GM21423 (cell line): ENCODE measurements around the gene MESD.

Experiments used
- ATAC-seq: cut with Tn5 transposase; IDR thresholded peaks from one replicate; pipeline ENCODE4 v1.9.1; 2021; ENCODE audit warnings: mild to moderate bottlenecking, moderate library complexity; ENCODE audit not compliant: unreplicated experiment

The MESD gene

DNA sequence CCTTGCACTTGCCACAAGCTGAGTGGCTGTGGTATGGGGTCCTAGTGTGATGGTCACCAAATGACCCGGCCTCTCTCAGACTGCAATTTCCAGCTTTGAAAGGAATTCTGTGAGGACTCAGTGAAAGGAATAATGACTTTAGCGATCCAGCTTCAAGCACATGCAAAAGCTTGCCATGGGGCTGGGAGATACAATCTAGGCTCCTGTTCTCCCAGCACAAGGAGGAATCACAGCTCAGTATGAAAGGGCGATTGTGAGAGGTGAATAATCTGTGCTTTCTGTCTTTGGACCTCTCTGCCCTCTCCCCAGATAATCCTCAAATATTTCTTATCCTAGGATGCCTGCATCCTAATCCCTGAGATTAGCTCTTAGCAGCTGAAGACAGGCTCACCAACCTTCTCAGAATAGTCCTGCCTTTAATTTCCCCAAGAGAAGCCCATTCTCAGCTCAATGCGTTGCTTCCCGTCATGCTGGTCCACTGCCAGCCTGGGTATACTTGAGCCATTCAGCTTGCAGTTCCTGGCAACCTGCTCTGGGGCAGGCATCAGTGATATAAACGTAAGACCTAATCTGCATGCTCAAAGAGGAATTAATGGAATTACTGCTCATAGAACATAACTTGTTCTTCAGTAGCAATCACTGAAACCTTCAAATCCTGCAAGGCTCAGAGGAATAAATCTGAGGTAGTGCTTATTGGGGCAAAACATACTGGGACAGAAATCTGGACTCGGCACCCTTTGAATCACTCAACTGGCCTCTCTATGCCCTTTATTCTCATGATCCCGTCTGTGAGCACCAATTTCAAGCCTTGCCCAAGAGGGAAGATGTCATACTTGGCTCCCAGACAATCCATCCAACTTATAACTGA is 26.2 kb upstream of the MESD start:
- ATAC-seq = no peak

DNA sequence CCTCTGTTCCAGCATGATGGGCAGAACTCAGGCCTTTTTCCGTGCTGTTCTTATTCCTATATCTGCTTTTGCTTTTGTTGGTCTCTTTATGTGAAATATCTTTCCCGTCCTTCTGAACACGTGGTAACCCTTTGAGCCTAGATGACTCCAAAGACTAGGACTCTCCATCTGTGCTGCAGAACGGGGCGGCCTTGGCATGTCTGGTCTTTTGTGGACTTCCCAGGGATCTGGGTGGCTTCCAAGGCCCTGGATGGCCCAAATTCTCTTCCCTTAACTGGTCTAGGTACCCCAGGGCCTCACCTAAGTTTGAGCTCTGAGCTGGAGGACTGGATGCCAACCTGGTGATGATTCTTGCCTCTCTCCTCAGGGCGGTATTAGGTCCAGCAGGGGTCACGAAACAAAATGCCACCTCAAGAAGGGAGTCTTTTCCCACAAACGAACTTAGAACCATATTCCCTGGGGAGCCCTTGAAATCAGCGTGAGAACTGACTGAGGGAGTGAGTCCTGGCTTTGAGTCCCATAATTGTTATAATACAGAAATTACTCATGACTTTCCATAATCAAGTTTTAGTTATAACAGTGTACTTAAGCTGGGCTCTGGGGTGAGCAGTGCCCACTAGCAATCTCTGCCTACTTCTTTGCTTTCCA is 25.0 kb upstream of the MESD start:
- ATAC-seq = no peak

DNA sequence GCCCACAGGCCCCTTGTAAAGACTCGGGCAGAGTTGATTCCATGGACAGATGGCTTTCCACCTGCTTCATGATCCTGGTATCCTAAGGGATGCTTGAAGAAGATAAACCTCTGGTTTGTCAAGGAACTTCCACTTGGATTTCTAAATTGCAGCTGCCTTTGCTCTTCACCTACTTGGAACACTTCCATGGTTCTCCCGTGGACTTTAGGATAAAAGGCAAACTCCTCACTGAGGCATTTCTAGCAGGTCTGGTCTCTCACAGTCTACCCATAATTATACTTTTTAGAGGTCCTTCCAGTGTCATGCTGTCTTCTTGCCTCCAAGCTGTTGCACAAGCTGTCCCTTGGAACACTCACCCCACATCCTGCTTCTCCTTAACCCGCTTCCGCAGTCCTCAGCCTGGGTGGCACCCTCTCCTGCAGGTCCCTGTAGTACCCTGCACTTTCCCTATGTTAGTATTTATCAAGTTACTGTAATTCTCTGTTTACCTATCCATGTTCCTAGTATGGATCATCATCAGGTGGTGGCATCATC is 23.8 kb upstream of the MESD start:
- no peak for ATAC-seq

DNA sequence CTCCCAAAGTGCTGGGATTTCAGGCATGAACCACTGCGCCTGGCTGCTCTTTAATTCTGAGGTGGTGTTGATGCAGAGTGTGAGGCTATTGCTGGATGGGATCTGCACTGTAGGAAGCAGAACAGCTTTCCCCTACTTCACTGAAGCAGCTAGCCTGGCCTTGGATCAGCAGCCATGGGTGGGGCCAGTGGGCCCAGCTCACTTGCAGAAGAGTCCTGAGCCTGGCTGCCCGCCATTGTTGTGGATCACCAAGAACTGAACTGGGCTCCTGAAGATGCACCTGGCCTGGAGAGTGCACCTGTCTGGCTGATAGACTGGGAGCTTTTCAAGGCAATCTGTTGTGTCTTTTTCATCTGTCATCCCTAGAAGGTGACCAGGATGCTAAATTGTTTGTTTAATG is 23.0 kb upstream of the MESD start:
- ATAC-seq = no peak

DNA sequence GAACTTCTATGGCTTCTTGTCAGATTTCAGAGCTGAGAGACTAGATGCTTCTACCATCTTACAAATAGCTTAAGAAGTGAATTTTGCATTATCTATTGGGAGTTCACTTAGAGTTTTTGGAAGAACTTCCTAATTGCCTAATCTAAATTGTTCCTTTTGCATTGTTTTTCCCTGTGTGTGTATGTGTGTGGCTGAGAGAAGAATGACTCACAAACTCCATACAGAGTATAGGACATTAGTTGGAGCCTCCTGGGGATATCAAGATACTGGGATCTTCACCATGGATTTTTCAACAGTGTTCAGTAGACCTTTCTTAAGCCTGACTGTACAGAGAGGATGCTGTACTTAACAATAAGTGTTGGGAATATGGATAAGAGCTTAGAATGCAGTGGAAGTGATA is 22.0 kb upstream of the MESD start:
- ATAC-seq = no peak

DNA sequence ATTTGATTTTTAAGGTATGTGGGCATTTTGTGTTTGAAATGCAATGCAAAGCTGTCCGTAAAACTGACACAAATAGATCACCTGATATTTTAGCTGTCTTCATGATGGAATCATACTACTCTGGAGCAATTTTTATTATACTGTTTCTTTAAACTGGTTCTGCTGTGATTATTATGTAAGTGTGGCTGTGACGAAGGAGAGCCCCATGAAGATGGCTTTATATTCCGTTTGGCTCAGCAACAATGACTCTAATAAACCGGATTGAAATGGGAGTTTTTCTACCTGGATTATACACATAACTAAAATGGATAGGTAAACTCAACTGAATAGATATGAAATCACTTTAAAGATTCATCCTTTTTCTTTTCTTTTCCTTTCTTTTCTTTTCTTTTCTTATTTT is 20.5 kb upstream of the MESD start:
- ATAC-seq = no peak

DNA sequence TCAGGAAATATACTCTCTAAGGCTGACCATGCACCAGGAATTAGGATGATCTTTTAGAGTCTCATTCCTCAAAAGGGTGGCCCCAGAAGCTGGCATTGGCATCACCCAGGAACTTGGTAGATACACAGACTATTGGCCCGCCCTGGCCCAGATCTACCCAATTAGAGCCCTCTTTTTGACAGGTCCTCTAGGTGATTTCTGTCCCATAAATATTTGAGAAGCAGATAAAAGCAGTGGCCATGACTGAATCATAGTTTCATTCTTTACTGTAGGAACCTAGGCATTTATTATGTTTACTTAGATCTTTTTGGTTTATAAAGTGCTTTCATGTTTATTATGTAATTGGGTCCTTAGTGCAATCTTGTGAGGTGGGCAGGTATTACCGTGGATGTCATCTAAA is 18.7 kb upstream of the MESD start:
- ATAC-seq = no peak

DNA sequence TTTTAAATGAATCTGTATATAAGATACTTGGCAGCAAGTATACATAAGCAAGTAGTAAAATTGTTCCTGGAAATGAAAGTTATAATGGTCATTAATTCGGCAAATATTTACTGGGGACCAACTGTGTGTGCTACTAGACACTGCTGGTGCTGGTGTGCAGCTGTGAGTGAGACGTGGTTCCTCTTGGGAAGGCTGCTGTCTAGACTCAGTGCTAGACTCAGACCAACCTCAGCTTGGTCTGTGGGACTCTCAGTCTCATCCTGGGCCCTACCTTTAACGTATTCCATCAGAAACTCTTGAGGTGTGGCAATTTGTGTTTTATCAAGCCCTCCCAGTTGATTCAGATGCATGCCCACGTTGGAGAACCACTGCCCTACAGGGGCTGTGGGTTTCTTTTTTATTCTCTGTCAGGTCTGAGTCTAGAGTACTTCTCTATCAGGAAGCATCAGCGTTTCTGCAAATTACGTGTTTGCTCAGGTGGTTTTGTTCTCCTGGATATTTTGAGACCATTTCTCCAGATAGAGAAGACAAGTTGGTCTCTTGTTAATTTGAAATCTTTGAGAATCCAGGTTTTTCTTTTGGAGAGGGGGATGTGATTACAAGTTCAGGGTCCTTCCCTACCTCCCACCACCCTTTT is 17.9 kb upstream of the MESD start:
- no peak for ATAC-seq

DNA sequence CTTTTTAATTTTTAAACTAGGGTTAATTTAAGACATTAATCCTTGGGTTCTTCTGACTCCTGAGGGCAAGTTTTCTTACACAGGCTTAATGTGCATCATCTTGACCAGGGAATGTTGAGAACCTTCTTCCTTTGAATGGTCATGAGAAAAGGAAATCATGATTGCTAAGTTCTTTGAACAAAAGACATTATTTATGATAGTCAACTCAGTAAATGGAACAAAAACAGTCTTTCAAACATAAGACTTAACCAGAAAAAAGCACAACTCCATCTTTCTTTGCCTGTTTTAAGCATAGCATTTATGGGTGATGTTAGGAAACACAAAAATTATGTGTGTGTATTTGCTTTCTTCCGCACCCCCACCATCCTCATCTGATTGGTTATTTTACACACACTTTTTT is 16.5 kb upstream of the MESD start:
- ATAC-seq = no peak

DNA sequence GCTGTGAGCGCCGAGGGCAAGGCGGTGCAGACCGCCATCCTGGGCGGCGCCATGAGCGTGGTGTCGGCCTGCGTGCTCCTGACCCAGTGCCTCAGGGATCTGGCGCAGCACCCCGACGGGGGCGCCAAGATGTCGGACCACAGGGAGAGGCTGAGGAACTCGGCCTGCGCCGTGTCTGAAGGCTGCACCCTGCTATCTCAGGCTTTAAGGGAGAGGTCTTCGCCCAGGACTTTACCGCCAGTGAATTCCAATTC is 13.4 kb upstream of the MESD start:
- ATAC-seq = no peak

DNA sequence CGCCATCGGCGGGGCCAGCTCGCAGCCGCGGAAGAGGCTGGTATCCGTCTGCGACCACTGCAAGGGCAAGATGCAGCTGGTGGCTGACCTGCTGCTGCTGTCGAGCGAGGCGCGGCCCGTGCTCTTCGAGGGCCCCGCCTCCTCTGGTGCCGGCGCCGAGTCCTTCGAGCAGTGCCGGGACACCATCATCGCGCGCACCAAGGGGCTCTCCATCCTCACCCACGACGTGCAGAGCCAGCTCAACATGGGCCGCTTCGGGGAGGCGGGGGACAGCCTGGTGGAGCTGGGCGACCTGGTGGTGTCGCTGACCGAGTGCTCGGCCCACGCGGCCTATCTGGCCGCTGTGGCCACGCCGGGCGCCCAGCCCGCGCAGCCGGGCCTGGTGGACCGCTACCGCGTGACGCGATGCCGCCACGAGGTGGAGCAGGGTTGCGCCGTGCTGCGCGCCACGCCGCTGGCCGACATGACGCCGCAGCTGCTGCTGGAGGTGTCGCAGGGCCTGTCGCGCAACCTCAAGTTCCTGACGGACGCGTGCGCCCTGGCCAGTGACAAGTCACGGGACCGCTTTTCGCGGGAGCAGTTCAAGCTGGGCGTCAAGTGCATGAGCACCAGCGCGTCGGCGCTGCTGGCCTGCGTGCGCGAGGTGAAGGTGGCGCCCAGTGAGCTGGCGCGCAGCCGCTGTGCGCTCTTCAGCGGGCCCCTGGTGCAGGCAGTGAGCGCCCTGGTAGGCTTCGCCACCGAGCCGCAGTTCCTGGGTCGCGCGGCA is 12.9 kb upstream of the MESD start:
- ATAC-seq = no peak

DNA sequence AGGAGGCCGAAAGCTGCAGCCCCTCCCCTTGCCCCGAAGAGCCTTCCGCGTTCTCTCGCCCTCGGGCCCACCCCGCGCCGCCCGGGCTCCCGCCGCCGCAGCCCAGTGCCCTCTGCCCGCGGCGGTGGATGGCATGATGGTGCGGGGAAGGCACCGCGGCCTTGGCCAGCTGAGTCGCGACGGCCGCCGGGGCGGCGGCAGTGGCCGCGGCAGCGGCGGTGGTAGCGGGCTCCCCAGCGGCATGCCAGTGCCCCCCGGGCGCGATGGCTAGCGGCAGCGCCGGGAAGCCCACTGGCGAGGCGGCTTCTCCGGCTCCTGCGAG is 12.4 kb upstream of the MESD start:
- no peak for ATAC-seq

DNA sequence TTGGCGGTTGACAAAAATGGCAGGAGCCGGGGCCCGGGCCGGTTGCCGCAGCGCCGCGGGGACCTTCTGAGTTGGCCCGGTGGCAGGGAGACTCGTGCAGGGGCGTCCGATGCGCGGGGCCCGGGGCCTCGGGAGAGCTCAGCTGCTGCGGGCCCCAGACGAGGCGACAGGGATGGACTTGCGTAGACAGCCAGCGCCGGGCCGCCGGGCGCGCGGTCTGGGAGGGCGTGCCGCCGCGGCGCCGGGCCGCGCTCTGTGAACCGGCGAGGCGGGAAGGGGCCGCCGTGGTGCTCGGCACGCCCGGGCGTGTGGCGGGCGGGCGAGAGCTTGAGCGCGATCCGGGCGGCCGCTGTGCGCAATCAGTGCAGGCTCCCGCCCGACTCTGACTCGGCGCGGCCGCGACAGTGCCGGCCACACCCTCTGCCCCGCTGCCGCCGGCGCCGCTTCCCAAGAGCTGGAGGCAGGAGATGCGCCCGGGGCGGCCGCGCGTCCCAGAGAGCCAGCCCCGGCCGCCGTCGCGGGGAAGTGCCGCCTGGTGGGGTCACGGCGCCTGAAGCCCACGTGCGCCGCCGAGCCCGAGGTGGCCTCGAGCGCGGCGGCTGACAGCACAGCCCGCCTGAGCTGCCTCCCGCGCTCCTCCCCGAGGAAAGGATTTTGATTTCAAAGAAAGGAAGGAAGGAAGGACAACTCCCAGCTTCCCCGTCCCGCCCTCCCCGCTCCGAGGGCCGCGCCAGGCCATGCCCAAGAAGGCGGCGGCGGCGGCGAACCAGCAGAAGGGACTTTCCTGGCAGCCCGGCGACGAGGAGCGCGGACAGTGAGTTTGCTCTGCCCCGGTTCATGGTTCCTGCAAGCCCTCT is 11.8 kb upstream of the MESD start:
- peak; percentile 32 for ATAC-seq

DNA sequence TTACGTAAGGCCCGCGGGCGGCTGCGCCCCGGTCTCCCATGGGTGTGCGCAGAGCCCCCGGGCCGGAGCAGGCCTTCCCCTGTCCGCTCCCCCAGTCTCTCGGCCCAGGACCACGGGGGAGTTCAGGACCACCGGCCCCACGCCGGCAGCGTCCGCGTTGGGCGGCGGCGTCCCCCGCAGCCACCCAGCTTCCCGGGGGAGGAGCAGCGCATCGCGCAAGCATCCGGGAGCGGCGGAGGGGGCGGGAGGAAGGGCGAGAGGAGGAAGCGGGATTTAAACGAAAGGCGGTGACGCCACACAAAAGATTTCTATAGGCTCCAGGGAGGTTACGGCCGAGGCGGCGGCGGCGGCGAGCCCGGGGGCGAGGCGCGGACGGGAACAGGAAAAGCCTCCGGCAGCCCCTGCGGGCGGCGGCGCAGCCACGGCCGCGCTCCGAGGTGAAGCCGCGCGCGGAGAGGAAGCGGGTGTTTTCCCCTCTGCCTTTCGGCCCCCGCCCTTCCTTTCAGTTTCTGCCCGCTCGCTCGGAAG is 11.1 kb upstream of the MESD start, which contains the start of gene TLNRD1:
Gene TLNRD1 (plus strand): TSS at position 300 of the 528 bp plus-strand sequence. CDS start 1,349 bp downstream, outside the sequence.
- ATAC-seq = peak; percentile 48

DNA sequence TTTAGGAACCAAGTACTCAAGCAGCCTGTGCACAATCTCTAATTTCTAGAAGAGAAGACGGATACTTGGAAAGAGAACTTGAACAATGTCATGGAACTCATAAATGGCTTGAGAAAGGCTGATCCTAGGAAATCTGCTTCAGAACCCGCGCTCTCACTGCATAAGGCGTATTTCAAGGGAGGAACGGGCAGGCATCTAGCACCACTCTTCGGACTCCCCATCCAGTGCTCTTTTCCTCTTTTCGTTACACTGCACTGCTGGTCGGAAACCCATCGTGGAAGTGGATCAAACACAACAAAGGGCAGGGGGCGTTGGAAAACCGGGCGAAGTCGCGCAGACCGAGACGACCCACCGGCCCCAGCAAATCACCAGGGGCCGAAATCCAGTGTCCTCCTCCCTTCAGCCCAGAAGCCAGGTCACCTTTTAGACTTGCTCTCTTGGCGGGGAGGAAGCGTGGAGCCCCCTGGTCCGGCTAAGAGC is 10.6 kb upstream of the MESD start:
- ATAC-seq = no peak

DNA sequence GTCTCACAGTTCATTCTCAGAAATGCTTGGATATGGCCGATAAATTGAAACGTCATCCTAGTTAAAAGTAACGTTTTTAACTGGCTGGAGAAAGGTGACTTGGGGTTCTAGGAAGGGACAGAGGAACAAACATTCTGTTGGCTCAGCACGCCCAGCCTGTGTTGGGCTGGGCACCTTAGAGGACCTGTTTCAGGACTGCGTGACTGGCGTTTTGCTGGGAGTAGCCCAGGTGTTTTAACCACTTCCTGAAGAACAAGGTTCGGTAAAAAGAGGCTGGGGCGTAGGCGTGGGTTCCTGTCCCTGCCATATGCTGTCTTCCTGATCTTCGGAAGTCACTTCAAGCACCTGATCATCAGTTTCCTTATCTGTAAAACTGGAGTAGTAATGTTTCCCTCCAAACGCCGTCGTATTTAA is 10.0 kb upstream of the MESD start:
- ATAC-seq = peak; percentile 33

DNA sequence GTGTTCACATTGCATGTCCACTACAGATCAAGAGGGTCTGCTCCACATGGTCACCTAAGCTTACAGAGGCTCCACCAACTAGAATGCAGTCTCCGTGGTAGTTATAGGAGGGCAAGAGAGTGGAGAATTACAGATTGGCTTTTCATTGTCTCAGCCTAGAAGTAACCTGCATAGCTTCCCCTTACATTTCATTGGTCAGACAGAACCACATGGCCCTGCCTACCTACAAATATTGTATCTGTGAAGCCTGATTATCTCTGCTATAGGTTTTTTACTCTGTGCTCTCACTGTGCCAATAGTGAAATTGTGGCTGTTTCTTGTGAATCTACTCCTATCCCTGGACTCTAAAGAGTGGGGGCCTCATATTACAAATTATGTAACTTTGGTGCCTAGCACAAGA is 8.6 kb upstream of the MESD start:
- no peak for ATAC-seq

DNA sequence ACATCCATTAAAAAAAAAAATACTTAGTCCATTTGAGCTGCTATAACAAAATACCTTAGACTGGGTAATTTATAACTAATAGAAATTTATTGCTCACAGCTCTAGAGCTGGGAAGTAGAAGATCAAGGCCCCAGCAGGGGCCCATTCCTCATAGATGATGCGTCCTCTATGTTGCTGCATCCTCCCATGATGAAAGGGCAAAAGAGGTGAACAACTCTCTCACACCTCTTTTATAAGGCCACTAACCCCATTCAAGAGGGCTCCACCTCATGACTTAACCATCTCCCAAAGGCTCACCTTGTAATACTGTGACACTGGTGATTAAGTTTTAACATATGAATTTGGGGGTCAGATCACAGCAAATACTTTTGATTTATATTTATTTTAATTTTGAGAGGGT is 8.1 kb upstream of the MESD start:
- no peak for ATAC-seq

DNA sequence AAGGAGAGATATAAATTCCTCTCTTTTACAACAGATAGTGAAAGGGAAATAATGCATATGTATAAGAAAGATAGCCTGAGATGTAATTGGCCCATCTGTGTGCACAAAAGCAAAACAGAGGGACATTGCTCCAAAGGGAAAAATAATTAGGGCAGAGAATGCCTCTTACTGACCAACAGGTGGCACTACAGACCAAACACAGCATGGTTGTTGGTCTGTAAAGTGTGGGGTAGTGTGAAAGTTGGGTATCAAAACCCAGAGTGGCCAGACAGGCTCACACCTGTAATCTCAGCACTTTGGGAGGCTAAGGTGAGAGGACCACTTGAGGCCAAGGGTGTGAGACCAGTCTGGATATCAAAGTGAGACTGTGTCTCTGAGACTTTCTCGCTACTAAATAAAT is 6.6 kb upstream of the MESD start:
- no peak for ATAC-seq

DNA sequence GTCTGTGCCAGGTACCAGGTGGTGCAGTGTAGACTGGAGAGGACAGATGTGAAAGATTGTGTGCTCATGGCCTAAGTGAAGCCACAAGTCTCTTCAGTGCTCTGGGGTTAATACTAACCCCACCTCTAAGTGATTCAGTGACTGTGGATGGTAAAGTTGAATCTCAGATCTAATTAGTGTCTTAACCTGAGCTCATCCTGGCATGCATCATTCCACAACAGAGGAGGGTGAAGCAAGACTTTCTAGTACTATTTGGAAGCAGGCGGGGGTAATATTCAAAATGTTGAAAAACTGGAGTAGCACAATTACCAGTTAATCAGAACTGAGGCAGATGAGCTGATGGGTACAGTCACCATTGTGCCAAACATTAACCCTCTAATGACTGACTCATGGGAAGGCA is 2.8 kb upstream of the MESD start:
- ATAC-seq = no peak
